HCT116 (cell line): ENCODE results near the gene KIF18A.

Source experiments
- CEBPB ChIP-seq: IDR thresholded peaks from 2 replicates; pipeline ENCODE4 v1.6.1; 2012; ENCODE audit warnings: low read depth
- CTCF ChIP-seq, 3 experiments: fragments of 200-600 bp in 1 of 3; sonication (generic) in 1 of 3; IDR thresholded peaks in 2 of 3; conservative IDR thresholded peaks in 1 of 3; 2 replicates each; pipeline ENCODE4 v1.5.1; 2012 to 2017; ENCODE audit warnings: low read depth in 2 of 3, low read length in 2 of 3, antibody characterized with exemption in 1 of 3, borderline replicate concordance in 1 of 3, control low read depth in 1 of 3, mild to moderate bottlenecking in 1 of 3, mixed read lengths in 1 of 3, mixed run types in 1 of 3, moderate library complexity in 1 of 3; ENCODE audit not compliant: insufficient read depth in 1 of 3
- JUND ChIP-seq: IDR thresholded peaks from 2 replicates; pipeline ENCODE4 v1.6.1; 2012
- REST ChIP-seq: IDR thresholded peaks from 2 replicates; pipeline ENCODE4 v1.6.1; 2012; ENCODE audit warnings: low read depth
- SP1 ChIP-seq: IDR thresholded peaks from 2 replicates; pipeline ENCODE4 v1.6.1; 2012; ENCODE audit warnings: low read depth

GRCh38 chr11:28009996-28010395, 98.0 kb downstream of the KIF18A start:
- TF ChIP-seq REST (no peak), CTCF (IDR thresholded peaks at IDR 0.05 in 2 of 3, conservative IDR thresholded peaks at IDR 0.05 in 1 of 3; ENCODE audit: borderline replicate concordance in 1 of 3, insufficient read depth in 1 of 3, low read depth in 2 of 3, low read length in 2 of 3) (no peak), SP1 (no peak), CEBPB (no peak), JUND (no peak)
